Measurements from ENCODE around the gene EMD.
"Not testable (repeated sequence)": the region's sequence is repeated elsewhere in the genome, so short reads cannot be mapped to it uniquely, and the experiment has no call there.

The EMD gene

DNA sequence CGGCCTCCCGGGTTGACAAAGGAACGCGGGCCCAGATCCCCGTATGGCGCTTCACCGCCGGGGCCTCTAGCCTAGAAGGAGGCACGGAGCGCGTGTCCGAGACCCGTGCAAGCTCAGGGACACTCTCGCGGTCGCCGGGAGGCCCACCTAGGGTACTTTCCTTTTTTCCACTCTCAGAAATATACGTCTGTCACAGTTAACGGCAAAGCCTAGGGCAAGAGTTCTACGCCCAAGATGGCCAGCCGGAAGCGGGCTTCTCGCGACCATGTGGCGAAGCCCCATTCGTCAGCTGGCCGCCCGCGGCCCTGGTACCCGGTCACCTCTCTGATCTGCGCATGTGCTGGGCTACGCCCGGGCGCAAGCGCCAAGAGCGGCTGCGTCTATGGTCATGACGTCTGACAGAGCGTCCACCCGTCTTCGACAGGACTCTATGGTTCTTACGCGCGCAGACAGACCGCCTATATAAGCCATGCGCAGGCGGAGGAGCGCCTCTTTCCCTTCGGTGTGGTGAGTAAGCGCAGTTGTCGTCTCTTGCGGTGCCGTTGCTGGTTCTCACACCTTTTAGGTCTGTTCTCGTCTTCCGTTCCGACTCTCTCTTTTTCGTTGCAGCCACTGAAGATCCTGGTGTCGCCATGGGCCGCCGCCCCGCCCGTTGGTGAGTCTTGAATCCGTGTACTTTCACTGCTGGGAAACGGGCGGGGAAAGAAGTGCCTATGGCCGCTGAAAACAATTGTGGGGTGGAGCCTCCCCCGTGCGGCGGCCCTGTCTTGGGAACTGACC is 19.0 kb downstream of the EMD start, which contains the start of gene RPL10:
TSS of gene RPL10 (plus strand) at position 490 of the 780 bp plus-strand sequence. CDS start at position 633, 143 bp downstream.
- peak; percentile 97 for DNase-seq

DNA sequence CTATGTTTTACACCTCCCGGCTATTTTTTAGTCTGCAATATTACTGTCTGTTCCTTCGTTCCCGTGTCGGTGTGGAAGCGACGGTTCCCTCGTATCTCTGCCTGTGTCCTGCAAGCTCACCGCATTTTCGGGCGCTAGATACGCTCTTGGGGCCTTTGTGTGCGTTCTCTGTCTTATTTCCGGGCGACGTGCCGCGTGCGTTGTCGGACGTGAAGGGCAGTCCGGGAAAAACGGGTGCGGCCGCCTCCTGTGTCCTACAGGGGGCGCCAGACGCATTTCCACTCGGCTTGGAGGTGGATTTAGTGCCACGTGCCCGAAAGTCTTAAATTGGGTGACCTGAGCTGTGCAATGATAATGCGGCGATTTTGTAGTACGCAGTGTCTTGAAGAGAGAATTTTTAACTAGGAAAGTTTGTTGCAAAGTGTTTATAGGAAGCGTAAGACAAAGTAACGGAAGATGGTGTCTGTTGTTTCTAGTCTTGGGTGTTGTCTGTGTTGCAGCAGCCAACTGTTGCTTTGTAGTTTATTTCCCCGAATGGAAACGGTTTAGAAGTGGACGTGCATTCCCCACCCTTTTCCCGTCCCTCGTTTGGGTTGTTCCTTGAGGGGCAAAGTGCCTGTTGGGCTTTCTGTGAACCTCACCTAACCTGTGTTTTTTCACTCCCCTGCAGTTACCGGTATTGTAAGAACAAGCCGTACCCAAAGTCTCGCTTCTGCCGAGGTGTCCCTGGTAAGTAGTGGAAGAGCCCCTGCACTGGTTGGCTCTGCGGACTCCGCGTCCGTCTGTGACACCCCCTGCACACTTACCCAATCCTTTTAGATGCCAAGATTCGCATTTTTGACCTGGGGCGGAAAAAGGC is 19.8 kb downstream of the EMD start:
- DNase-seq, result peak; percentile 82

DNA sequence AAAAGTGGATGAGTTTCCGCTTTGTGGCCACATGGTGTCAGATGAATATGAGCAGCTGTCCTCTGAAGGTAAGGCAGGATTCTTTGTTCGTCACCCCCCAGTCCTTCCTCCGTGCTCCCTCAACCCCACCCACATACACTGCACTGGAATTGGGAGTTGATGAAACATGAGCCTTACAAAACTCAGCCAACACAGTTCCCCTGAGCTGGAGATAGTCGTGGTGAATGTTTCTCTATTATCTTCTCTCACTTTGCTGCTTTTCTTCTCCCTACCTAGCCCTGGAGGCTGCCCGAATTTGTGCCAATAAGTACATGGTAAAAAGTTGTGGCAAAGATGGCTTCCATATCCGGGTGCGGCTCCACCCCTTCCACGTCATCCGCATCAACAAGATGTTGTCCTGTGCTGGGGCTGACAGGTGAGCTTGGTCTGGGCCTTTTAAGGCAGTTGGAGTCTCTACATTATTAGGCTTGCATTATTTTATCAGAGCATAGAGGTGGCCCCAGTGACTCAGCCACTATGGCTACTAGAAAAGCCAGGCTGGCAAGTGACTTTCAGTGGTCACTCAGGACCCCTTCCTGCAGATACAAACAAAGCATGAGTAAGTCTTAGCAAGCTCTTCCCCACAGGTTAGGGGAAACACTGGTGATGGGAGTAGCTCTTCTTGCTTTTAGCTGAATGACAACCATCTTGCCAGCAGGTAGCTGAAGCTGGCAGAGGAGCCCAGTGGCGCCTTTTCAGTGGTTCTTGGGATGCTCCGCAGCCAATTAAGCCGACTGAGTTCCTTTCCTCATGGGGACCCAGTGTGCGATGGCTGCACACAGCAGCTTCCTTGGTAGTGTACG is 20.7 kb downstream of the EMD start:
- DNase-seq, result no peak

DNA sequence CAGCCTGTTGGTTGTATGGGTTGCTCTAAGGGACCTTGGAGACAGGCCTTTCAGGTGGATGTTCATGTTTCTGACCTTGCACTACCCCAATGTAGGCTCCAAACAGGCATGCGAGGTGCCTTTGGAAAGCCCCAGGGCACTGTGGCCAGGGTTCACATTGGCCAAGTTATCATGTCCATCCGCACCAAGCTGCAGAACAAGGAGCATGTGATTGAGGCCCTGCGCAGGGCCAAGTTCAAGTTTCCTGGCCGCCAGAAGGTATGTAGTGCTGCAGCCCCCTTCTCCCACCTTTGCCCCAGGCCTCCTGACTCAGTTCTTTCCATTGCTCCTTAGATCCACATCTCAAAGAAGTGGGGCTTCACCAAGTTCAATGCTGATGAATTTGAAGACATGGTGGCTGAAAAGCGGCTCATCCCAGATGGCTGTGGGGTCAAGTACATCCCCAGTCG is 21.3 kb downstream of the EMD start:
- DNase-seq, result not testable (repeated sequence)

DNA sequence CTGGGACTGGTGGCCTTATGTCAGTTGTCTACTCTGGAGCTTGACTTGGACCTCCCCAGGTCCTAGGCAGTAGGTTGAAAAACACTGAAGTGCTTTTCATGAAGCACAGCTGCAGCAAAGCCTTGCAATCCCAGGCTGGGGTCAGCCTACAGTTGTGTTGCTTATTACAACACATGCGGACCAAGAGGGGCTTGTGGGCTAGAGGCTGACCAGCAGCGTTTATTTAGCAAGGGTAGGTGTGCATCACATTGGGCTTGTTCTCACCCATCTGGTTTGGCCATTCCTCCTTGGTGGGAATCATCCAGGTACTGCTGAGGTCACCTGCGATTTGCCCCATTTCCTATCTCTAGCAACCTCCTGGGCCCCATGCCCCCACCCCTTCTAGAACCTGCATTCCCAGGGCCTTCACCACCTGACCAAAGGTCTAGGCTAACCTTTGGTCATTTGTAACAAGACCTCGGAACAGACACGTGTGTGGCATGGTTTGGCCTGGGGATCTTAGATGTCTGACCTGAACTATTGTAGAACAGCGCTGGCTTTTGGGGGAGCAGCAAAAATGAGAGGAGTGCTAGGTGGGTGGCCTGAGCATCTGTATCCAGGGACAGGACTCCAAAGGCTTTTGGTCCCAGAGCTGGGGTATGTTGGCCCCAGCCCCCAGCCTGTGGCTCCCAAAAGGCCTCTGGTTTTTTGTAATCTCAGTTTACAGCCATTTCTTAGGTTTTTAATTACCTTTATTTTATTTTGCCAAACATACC is 22.1 kb downstream of the EMD start:
- DNase-seq, result peak; percentile 40

DNA sequence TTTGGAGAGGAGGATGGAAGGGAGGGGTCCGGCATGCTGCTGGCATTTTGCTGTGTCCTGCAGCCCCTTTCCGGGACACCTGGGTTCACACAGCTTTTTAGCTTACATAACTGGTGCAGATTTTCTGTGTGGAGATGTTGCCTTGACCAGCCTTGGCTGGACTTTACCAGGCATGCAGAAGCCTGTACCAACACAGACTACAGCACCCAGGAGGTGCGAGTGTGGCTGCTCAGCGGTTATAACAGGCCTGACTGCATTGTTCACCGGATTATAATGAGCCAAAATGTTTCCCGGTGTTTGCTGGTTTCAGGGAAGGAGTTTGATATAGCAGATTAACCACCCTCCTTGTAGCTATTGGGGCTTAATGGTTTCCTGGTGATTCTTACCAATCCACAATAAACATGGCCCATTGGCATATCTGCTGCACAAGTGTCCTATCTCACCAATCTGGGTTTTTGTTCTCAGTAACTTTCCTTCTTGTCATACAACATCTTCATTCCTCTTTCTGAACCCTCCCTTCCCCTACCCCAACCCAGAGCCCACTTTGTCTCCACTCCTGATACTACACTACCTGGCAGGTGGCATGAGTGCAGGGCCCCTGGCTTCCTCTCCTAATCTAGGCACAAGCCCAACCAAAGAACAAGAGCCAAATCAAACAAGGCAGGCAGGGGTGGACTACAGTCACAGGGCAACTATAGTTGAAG is 23.0 kb downstream of the EMD start:
- DNase-seq, result no peak

DNA sequence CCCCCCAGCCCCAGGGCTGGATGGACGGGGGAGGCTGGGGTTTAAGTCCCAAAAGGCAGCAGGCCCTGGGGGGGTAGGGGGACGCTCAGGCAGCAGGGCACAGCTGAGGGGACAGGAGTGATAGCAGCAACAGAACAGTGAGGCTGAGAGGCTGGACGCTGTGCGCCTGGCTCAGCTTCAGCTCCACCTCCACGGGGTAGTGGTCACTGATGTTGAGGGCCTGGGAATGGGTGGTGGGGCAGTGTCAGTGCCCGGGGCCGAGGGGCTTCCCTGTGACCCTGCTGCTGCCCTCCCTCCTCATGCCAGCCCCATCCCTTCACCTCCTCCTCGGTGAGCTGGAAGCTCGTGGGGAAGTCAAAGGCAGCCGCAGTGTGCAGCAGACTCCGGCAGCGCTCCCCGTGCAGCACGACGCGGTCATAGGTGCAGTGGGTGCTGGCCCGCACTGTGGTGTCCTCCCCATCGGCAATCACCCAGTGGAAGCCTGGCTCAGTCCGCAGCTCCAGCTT is 23.6 kb downstream of the EMD start:
- DNase-seq, result no peak

DNA sequence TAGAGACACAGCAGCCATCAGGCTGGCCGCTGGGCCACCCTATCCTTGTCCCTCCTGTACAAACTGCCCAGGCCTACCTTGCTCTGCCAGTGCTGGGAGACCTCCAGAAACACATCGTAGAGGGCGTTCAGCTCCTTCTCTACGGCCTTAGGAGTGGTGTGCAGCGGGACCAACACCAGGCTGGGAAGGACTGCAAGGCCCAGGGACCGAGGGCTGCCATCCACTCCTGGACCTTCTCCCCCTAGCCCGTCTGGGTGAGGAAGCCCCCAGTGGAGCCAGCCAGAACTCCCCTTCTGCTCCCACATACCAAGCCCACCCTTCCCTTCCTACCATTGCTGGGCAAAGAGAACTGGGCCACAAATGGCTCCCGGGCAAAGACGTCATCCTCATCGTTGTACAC is 24.1 kb downstream of the EMD start:
- DNase-seq, result no peak

DNA sequence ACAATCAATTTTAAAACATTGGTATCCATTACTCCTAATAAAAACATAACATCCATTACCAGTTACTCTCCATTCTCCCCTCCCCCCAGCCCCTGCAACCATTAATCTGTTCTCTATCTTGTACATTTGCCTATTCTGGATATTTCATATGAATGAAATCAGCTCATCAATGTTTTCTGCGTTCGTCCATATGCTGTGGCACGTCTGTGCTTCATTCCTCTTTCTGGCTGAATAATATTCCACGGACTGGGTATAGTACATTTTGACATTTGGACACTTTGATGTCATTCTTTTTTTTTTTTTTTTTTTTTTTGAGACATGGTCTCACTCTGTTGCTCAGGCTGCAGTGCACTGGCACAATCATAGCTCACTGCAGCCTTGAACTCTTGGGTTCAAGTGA is 24.8 kb downstream of the EMD start:
- DNase-seq, result no peak

DNA sequence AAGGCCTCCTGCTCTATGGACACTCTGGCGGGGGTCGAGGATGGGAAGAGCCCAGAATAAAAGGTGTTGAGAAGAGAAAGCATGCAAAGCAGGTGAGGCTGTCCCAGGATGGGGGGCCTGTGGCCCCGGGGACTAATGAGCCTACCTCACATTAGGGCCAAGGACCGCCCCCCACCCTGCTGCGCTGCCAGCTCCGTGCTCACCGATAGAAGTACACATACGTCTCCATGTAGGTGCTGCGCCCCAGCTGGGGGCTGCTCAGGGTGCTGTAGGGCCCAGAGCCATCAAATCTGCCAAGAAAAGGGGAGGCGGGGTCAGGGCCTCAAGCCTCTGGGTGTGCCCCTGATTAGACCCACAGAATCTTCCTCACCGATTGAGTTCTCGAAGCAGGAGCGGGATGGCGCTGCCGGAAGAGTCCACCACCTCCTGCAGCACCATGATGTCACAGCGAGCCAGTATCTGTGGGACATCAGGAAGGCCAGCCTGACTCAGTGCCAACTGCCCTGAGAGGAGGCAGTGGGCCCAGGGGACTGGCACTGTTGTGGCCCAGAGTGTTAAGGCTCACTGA is 25.6 kb downstream of the EMD start:
- DNase-seq, result no peak

DNA sequence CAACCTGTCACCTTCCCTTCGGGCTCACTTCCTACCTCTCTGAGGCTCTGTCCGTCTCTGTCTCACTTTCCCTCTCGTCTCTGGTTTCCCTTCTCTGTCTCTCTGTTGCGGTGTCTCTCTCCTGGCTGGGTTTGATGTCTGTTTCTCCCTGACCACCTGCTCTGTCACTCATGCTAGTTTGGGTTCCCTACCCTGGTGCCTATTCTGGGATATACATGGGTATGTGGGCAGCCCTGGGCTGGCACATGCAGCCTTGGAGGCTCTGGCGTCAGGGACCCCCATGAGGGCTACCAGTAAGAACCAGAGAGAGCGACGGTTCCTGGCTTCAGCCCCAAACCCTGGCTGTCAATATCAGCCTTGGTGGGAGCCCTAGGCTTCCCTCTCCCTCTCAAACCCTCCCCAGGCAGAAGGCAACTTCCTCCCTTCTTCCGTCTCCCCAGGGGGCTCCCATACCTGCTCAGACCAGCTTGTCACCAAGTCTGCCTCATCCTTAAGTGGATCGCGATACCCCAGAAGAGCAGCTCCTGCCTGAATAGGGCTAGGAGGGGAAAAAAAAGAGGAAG is 29.6 kb downstream of the EMD start:
- DNase-seq, result no peak

DNA sequence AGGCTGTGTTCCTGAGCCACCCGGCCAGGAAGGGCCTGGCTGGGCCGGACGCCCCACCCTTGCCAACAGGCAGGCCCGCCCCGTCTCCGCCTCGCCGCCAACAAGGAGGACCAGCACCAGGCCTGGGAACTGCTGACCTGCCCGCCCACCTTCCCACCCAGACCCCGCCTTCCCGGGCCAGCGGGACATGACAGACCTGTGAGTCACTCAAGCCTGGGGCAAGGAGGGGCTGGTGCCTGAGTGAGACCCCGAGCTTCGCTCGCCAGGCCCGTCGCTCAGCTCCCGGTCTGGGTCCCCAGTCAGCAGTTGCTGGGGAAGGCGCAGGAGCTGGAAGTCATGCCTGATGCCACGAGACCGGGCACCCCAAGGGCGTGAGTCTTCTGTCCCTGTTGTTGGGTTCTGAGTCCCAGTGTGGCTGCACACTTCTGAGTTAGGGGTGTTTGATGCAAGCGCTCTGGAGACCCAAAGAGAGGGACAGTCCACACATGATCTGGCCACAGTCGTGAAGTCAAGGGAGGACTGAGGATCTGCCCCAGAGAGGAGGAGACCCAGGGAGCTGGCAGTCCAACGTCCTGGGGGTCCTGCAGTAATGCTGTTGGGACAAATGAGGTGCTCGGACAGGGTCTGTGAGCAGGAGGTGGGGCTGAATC is 30.3 kb downstream of the EMD start, which contains the start of gene DNASE1L1:
TSS of gene DNASE1L1 (minus strand) at position 33 of the 650 bp plus-strand sequence. CDS start 3,686 bp downstream, outside the sequence.
- DNase-seq, result peak; percentile 81

DNA sequence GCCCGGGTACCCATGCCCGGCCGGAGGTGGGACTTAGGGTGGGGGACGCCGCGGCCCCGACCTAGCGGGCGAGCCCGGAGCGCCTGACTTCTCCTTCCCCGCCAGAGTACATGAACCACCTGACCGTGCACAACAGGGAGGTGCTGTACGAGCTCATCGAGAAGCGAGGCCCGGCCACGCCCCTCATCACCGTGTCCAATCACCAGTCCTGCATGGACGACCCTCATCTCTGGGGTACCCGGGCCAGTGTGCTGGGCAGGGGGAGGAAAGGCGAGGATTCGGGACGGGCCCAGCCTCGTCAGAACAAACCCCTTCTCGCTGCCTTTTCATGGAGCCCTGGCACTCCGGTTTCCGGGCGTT is 32.9 kb downstream of the EMD start:
- DNase-seq, result no peak

DNA sequence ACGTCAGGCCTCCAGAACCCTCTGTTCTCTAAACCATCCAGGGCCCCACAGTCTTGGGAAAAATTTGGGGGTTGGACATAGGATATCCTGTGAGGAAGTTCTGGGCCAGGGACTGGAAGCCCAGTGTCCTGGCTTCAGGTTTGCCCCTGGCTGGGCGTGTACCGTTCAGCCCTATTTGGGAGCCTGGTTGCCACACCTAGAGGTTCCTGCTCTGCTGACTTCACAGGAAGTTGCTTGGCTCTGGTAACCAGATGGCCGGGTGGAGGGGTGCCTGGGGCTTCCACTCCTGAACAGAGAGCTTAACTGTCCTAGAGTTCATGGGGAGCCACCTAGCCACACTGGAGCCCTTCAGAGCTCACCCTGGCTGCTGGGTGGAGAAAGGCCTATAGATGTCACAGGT is 33.4 kb downstream of the EMD start:
- no peak for DNase-seq

DNA sequence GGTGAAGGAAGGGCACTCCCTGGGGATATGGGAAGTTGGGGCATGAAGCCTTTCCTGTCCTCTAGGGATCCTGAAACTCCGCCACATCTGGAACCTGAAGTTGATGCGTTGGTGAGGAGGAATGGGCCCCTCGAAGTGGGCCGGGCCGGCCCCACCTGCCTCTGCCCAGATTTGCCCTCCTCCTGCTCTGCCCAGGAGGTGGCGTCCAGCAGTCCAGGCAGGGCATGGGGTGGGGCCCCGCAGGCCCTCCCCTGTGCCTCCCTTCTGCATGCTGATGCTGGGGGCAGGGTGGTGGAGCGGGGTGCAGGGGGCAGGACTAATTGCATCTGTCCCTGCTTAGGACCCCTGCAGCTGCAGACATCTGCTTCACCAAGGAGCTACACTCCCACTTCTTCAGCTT is 34.0 kb downstream of the EMD start:
- DNase-seq, result no peak

DNA sequence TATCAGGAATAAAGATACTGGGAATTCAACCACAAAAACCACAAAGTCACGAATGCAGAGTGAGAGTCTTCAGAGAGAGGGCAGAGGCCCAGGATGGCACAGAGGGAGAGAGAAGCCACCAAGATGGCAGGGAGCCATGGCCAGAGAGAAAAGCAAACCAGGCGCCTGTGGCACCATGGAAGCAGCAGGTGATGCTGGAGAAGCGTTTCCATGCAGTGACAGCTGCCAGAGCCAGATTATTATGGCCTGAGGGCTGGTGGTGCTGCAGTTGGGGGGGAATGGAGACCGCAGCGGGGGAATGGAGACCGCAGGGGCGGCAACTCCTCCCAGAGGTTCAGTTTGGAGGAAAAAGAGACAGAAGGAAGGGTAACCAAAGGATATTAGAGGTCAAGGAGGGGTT is 38.1 kb downstream of the EMD start:
- DNase-seq, result no peak

DNA sequence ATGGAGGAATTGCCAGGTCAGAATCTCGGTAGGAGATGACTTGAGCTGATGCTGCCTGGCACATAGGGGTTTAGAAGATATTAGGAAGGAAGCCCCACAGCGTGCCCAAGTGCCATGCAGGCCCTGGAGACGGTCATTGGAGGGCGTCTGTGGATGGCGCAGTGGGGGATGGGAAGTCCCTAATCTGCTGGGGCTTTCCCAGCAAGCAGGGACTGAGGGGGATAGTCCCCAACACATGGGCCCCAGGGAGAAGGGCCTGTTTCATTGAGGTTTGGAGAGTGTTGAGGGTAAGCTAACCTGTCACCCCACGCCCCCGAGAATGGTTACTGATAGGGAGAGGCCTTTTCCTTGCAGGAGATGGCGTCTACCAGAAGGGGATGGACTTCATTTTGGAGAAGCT is 40.1 kb downstream of the EMD start:
- DNase-seq, result no peak

DNA sequence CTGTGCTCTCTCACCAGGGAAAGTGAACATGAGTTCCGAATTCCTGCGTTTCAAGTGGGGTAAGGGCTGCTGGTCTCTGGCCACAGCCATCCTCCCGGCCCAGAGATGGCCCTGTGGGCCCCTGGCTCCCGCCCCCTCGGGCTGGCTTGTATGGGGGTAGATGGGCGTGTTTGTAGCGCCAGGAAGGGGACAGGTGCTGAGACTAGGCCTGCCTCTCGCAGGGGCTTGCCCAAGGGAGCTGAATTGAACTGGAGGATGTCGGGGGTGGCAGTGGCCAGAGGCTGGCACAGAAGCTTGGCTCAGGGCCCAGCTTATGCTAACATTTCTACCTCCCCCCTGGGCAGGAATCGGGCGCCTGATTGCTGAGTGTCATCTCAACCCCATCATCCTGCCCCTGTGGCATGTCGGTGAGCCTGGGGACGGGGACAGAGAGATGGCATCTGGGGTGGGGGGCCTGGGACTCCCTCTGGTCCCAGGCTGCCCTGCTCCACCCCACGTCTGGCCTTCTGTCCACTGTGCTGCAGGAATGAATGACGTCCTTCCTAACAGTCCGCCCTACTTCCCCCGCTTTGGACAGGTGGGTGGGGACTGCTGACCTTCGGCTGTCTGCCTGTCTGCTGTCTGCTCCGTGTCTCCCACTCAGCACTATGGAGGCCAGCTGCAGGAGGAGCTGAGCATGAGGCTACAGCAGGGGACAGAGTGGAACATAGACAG is 40.8 kb downstream of the EMD start:
- DNase-seq, result no peak

DNA sequence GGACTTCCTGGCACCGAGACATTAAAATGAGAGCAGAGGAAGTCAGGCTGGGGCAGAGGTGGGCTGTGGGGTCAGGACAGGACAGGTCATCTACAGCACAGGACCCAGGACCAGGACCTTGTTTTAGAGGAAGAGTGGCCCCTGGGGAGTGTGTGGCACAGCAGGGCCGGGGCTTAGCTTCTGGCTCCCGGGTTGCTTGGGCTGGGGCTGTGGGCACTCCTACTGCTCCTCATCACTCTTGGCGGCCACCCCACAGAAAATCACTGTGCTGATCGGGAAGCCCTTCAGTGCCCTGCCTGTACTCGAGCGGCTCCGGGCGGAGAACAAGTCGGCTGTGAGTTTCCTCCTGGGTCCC is 41.3 kb downstream of the EMD start:
- DNase-seq, result no peak
